ENCODE data around the gene ENO1.
"Not testable (repeated sequence)": the region's sequence is repeated elsewhere in the genome, so short reads cannot be mapped to it uniquely, and the experiment has no call there.

Gene ENO1

DNA sequence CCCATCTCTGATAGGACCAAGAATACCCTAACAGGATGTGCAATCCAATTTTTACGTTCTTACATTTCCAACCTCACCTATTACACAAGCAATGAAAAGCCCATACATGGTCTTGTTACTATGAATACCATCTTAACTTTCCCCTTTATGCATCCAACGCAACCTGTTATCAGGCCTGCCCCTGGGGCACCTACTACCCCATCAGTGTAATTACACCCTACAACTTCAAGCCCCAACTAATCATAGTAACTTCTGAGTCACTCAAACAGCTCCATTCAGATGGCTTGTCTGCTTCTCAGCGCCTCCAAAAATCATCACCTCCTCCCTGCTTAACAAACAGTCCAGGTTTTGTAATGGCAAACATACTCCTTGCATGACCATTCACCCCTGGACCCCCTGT is 18.3 kb upstream of the ENO1 start:
- DNase-seq (ENCODE audit: low read depth in 2 of 2) = not testable (repeated sequence)

DNA sequence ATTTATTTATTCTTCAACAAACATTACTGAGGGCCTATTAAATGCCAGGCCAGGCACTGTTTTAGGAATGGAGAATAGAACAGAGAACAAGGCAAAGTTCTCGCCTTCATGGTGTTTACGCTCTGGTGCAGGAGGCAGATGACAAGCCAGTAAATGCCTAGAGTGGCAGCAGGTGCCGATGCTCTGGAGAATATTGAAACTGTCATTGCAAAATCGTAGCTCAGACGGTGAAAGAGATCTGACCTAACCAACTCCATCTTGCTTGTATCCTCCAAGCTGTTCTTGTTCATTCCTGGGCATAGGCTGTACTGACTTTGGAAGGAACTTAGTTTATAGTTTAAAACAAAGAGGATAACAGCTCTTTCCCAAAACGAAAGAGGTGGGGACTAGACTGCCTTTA is 13.5 kb upstream of the ENO1 start:
- DNase-seq (ENCODE audit: low read depth in 2 of 2) = no peak

- DNase-seq (ENCODE audit: low read depth in 2 of 2) = no peak
These were observed 12.9 kb upstream of the ENO1 start for GRCh38 chr1:8891401-8891800.

DNA sequence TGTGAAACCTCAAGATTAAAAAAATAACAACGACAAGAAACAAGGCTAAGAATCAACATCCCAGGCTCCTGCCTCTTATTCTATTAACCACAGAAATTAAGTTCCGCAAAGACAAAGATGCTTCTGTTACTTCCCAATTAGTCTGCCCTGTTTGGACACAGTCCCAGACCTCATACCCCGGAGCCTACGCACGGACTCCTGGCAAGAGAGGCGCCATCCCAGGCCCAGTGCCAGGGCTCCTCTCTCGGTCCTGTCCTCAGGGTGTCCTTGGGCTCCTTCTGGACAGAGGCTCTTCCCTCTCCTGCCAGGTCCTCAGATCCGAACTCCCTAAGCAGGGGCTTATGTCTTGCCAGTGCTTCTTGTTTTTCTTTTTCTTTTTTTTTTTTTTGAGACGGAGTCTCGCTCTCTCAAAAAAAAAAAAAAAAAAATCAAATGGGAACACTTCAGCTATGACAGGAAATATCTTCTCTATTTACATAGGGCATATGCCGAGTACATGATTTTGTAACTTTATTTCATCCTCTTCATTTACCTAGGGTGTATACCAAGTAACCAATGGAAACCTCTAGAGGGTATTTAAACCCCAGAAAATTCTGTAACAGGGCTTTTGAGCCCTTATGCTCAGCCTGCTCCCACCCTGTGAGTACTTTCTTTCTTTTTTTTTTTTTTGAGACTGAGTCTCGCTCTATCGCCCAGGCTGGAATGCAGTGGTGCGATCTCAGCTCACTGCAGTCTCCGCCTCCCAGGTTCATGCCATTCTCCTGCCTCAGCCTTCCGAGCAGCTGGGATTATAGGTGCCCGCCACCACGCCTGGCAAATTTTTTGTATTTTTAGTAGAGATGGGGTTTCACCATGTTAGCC is 11.7 kb upstream of the ENO1 start:
- no peak for DNase-seq (ENCODE audit: low read depth in 2 of 2)

DNA sequence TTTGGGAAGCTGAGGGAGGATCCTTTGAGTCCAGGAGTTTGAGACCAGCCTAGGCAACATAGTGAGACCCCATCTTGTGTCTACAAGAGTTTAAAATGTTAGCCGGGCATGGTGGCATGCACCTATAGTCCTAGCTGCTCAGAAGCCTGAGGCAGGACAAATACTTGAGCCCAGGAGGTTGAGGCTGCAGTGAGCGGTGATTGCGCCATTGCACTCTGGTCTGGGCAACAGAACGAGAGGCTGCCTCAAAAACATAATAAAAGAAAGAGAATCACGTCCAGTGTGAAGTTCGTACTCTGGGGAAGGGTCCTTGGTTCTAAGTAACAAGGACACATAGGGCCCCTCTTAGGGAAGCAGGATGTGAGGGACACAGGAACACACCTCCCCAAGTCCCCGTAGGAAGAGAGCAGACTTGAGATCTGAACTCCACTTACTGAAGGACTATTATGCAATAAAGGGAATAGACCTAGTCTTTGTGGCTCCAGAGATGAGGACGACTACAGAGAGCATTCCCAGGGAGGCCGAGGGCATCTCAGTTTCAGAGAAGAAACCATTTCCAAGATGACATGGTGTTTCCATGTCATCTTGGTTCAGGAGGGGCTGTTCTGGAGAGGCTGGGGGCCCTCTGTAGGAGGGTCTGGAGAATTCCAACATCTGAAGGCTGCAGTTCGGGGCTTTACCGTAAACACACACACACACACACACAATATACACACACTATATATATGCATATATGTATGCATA is 10.8 kb upstream of the ENO1 start:
- no peak for DNase-seq (ENCODE audit: low read depth in 2 of 2)

DNA sequence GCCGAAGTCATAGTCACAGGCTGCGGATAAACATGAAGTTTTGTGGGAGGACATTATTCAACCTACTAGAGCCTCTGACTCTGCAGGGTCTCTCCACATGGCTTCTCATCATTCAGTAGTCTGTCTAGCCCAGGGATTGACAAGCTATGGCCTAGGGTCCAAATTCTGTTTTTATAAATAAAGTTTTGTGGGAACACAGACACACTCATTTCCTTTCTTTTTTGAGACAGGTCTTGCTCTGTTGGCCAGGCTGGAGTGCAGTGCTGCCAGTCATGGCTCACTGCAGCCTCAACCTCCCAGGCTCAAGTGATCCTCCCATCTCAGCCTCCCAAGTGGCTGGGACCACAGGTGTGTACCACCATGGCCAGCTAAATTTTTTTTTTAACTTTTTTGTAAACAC is 8.1 kb upstream of the ENO1 start:
- no peak for DNase-seq (ENCODE audit: low read depth in 2 of 2)

DNA sequence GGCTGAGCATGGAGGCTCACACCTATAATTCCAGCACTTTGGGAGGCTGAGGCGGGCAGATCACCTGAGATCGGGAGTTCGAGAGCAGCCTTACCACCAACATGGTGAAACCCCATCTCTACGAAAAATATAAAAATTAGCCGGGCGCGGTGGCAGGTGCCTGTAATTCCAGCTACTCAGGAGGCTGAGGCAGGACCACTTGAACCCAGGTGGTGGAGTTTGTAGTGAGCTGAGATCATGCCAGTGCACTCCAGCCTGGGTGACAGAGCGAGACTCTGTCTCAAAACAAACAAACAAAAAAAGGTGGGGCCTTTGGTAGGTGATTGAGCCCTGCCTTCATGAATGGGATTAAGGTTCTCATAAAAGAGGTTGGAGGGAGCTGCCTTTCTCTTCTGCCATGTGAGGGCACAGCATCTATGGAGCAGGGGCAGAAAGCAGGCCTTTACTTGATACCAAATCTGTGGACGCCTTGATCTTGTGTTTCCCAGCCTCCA is 7.6 kb upstream of the ENO1 start:
- not testable (repeated sequence) for DNase-seq (ENCODE audit: low read depth in 2 of 2)

DNA sequence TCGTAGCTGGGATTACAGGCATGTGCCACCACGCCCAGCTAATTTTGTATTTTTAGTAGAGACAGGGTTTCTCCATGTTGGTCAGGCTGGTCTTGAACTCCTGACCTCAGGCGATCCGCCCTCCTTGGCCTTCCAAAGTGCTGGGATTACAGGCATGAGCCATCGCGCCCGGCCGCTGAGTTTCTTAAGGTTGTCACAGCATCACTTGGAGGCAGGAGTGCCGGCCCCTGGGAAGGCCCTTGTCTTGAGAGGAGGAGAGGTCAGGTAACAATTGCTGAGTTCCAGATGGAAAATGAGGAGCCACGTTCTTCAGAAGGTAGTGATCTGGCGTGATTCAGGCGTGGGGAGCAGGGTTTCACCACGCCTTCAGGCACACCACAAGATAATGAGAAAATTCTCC is 5.6 kb upstream of the ENO1 start:
- not testable (repeated sequence) for DNase-seq (ENCODE audit: low read depth in 2 of 2)

DNA sequence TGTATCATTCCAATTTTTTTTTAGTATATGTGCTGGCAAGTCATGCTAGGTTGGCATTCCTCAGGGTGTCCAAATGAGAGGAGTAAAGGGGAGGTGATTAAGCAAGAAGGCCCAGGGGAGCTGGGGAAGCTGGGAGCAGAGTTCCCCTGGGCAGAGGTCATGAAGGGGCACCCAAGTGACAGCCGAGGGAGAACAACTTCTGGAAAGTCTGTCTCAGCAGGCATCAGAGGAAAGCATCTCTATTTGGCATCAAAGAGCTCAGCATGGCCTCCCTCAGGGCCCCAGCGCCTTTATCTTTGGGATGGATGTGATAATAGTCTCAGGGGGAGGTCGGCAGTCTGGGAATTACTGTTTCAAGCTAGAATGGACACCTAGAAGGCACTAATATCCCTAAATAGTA is 5.0 kb upstream of the ENO1 start:
- DNase-seq (ENCODE audit: low read depth in 2 of 2) = no peak

DNA sequence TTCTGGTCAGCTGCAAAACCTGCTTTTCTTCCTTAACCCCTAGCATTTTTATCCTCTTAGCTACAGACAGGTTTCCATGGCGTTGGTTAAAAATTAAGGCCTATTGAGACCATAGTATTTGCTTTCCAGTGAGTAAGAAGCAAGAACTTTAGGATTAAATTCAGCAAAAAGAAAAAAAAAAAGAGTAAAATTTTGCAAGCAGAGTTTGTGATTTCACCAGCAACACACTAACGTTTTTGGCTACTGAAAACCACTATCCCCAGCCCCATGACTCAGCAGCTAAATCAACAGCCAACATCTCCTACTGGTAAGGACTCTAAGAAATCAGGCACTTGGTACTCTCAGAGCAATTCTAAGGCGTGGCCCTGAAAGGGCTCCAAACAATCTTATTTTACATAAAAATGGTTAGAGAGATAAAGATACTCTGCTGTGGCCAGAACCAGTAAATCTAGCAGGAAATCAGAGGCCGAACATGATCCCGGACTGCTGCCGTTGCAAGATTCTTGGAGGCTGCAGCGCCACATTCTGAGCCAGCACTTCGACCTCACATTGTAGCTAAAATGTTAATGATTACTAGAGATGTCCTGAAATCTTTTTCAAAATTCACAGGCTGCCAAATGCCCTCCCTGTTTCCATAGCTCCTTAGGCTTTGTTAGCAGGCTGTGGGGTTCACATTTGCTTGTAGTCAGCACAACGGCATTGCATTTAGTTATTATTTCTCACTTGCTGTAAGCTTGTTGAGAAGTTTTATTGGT is 1.6 kb upstream of the ENO1 start:
- DNase-seq (ENCODE audit: low read depth in 2 of 2) = peak in 1 of 2 donors; percentile 45

DNA sequence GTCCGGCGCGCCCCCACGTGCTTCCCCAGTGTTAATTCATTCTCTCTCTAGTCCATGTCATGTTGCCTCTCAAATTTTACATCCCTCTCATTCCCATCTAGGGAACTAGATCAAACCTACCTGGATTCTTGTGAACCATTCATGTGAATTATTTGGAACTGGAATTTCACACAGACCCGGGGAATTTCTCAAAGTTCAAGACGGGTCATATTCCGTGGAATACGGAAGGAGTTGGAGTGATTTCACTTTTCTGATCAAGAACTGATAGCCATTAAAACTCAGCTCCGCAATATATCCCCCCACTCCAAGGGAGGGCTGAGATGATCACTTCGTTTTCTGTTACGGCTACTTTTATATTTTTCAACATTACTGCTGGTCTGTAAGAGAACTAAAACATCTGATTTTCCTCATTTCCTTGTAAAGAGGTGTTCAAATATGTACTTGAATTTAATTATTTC is 1.0 kb upstream of the ENO1 start:
- DNase-seq (ENCODE audit: low read depth in 2 of 2) = no peak

GRCh38 chr1:8878698-8879463 is 395 bp upstream of the ENO1 start:
- peak; percentile 99 to 100 for DNase-seq (ENCODE audit: low read depth in 2 of 2)

DNA sequence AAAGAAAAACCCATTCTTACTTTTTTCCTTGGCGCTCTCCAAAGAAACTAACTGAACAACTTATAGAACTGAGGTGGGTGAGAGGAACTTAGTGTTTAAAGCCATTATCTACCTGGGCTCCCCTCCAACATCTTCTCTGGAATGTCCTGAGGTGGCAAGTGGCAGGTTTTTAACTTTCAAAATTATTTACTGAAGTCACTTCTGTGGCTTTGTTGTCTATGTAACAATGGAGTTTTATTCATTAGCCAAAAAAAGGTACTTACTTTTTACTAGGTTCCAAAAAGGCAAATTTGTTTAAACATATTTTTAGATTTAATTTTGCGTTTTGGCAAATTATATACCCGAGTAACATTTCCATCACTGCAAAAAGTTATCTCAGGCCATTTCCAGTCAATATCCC is 2.4 kb downstream of the ENO1 start:
- DNase-seq (ENCODE audit: low read depth in 2 of 2) = no peak

DNA sequence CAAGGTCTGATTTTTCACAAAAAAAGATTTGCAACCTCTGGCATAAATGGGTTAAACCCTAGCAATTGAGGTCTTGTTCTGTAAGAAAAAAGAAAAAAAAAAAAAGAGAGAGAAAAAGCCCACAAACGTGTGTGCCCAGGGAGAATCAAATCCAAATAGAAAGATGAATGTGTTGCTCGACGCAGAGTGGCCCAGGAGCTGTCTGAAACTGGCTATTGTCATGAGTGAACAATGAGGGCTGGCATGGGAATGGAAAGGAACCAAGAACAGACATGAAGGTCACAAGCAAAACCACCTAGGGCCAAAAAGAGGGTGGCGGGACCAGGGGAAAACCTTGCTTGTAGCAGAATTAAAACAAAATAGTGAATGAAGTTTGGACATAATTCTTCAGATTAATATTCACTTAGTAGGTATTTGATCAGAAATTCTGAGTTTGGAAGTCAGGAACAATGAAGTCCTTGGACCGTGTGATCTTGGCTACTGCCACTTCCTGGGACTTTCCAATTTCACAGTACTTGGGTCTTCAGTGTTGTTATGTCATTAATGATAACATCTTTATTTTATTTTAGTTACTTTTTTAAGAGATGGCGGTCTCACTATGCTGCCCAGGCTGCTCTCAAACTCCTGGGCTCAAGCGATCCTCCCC is 3.1 kb downstream of the ENO1 start:
- no peak for DNase-seq (ENCODE audit: low read depth in 2 of 2)

GRCh38 chr1:8874230-8875201 is 4.0 kb downstream of the ENO1 start:
- no peak for DNase-seq (ENCODE audit: low read depth in 2 of 2)

DNA sequence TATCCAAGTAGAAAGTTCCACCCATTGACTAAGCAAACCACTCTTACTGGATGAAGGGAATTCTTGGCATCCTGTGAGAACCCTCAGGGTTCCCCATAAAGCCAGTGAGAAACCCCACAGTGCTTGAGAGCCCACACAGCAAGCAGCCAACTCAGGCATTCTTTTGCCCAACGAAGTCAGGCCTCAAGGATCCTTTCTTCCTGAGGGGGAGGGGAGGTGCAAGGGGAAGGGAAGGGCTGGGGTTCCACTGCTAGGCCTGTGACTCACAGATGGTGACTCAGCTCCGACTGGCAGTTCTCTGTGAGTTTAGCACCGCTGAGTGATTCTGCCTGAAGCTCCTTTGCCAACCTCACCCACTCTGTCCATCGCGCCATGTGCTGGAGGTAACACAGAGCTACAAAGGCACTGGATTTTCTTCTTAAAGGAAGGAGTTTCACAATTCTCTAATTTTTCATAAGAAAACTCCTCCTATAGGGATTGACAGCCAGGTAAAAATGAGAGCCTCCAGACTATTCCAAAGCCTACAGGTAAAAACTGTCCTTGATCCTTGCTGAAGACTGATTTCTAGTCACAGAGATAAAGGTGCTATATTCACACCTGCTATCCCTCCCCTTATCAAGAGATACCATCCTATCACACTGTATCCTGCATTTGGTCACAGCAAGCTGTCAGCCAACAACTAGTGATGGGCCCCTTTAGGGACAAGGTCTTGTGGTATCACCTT is 4.8 kb downstream of the ENO1 start:
- DNase-seq (ENCODE audit: low read depth in 2 of 2) = peak; percentile 70 to 78

DNA sequence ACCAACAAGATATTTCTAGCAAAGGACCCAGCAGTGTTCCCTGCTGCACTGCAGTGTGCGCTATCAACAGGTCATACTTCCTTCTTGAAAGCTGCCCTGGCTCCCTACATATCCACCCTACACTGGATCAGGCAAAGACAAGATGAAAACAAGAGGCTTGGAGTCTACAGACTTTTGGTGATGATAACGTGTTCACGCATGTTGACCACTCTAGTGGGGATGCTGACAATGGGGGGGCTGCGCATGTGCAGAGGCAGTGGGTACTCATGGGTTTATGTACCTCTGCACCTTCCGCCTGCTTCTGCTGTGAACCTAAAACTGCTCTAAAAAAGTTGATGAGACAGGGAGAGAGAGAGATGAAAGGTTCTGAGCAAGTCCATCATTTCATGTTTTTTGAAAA is 5.5 kb downstream of the ENO1 start:
- DNase-seq (ENCODE audit: low read depth in 2 of 2) = no peak

DNA sequence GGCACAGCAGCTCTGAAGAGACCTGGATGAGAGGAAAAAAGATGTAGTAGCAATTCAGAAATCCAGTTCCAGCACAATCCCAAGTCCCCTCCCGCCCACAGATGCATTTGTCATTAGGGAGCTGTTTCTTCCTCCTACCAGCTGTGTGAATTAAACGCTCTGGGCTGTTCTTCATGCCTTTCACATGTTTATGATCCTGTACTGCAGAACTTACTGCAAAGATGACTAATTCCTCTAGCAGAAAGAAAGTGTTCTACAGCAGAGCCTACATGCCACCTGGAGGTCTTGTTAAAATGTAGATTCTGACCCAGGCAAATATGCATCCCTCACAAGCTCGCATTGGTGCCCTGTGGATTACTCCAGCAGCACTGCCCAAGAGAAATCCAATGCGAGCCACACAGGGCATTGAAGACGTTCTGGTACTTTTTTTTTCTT is 6.5 kb downstream of the ENO1 start:
- no peak for DNase-seq (ENCODE audit: low read depth in 2 of 2)

DNA sequence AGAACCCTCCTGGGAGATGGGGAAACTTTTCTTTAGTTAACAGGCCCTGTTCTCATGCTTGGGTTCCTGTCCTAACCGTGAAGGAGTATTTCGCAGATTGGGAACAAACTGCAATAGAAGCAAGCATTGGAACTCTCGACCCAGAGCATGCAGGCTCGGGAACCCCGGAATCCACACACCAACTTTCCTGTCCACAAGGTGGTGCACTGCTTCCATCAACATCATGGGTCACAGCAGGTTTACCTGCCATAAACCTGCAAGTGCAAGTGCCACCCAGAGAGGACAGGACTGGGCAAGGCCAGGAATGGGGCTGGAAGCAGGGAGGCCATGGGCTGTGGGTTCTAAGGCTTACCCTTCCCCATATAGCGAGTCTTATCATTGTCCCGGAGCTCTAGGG is 6.9 kb downstream of the ENO1 start:
- no peak for DNase-seq (ENCODE audit: low read depth in 2 of 2)

All from activated CD4-positive, alpha-beta T cell treated with anti-CD3 and anti-CD28 coated beads for 24 hours (primary cell).